ENCODE data around the gene NOD1.

The NOD1 gene

DNA sequence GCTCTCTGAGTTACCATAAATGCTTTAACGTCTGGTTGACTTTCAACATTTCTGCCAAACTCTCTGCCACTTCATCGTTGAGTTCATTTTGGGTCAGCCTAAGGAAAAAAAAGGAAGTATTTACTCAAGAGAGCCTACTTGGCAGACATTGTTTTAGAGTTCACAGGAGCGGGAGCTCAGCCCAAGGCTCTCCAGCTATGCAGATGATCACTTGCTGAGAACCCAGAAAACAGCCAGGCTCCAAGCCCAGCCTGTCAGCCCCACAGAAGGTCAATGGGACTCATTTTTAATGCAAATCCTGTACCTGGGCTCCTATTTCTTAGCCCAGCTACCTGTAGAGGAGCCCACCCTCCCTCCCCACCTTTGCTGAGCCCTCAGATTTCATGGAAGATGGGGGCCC is 45.5 kb downstream of the NOD1 start:
- ChIA-PET CTCF (no interaction called here), POLR2A (ENCODE audit: low non-redundant PET) (no interaction called here)
- no peak for DNase-seq (ENCODE audit: low spot score)
- H3K27ac ChIP-seq: 0 out of 2 replicates have a peak overlapping the region, but pooled peaks have one; percentile 24
- TF ChIP-seq, protein P1, sequence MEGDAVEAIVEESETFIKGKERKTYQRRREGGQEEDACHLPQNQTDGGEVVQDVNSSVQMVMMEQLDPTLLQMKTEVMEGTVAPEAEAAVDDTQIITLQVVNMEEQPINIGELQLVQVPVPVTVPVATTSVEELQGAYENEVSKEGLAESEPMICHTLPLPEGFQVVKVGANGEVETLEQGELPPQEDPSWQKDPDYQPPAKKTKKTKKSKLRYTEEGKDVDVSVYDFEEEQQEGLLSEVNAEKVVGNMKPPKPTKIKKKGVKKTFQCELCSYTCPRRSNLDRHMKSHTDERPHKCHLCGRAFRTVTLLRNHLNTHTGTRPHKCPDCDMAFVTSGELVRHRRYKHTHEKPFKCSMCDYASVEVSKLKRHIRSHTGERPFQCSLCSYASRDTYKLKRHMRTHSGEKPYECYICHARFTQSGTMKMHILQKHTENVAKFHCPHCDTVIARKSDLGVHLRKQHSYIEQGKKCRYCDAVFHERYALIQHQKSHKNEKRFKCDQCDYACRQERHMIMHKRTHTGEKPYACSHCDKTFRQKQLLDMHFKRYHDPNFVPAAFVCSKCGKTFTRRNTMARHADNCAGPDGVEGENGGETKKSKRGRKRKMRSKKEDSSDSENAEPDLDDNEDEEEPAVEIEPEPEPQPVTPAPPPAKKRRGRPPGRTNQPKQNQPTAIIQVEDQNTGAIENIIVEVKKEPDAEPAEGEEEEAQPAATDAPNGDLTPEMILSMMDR (conservative IDR thresholded peaks at IDR 0.05; ENCODE audit: low read depth): no peak

DNA sequence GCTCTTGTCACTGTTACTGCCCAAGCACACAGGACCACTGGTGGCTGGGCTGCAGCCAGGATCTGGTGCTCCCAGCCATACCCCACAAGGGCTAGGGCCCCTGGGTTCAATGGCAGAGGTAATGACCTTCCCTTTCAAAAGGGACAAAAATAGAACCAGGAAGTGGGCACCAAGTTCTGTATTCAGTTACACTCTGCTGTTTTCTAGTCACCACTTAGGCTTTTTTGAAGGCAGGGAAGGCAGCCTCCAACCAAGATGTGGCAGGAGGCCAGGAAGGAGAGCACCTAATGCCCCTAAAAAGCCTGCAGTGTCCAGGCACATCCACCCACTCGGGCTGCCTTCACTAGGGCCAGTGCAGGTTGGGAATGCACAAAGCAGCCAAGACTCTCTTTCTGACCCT is 47.8 kb downstream of the NOD1 start:
- CTCF ChIA-PET: interaction anchor here (0.6 to 1.4 kb wide), 2 partner anchors 20 to 48 kb away, joined by 3 read pairs; partner anchors contain the start of gene NOD1
- DNase-seq (ENCODE audit: low spot score): no peak
- TF ChIP-seq, protein P1 (conservative IDR thresholded peaks at IDR 0.05; ENCODE audit: low read depth): no peak
- POLR2A ChIA-PET (ENCODE audit: low non-redundant PET): no interaction called here
- no peak overlapping the region for H3K27ac ChIP-seq

GRCh38 chr7:30430276-30430675 is 48.3 kb downstream of the NOD1 start:
- DNase-seq (ENCODE audit: low spot score): no peak
- CTCF ChIA-PET: interaction anchor here (0.5 to 0.6 kb wide), 2 partner anchors 20 to 153 kb away, joined by 3 read pairs; no protein-coding TSS in a partner anchor

DNA sequence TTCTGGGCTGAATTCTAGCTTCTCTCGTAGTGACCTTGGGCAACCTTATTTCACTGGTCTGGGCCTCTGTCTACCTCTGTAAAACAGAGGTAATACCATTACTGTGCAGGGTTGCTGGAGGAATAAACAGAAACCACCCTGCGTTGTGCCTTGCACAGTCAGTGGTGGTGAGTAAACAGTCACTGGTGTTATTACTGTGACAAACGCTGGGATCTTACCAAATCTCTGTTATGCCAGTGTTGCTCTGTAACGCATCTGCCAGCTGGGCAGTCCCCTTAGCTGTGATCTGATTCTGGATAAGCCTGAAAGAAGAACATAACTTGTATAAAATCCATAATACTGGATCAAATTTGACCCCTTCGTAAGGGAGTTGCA is 49.4 kb downstream of the NOD1 start:
- TF ChIP-seq, protein P1 (conservative IDR thresholded peaks at IDR 0.05; ENCODE audit: low read depth): no peak
- DNase-seq (ENCODE audit: low spot score): no peak
- ChIA-PET POLR2A (ENCODE audit: low non-redundant PET) (no interaction called here), CTCF (interaction anchor here (1.1 kb wide), 1 partner anchor 153 kb away, joined by 3 read pairs; no protein-coding TSS in a partner anchor)
- H3K27ac ChIP-seq: no peak overlapping the region

More at GRCh38 chr7:30430276-30430675, 48.3 kb downstream of the NOD1 start:
- POLR2A ChIA-PET (ENCODE audit: low non-redundant PET): no interaction called here
- TF ChIP-seq, protein P1 (conservative IDR thresholded peaks at IDR 0.05; ENCODE audit: low read depth): no peak
- no peak overlapping the region for H3K27ac ChIP-seq

DNA sequence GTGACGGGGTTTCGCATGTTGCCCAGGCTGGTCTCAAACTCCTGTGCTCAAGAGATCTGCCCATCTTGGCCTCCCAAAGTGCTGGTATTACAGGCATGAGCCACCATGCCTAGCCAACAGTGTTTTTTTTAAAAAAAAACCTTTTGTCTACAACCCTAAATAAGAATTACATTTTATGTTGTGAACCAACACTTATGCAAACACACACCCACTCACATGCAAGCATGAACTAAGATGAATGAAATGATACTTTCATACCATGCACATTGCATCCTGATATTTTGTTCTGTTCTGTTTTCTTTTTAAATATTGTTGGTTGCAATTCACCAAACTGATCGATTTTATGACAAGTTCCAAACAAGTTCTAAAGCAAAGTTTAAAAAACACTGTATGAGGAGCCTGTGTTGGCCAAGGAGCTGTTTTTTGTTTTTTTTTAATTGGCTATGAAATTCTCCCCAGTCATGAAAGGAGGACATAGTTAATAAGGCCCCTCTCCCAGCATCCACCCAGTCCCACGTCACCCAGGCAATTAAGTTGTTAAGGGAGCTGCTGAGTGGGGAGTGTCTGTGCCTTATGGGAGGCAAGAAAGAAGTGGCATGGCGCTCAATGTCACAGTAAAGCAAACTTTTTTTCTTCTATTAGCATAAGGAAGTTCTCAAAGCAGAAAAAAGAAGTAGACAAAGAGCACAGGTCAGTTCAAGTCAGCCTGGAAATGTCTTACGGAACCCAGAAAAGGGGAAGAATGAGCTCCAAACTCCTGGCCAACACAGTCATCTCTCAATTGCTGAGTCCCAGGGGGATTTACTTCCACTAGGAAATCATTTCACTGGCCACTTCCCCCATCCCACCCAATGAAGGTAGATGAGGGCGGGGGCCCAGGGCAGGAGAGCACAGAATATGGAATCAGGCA is 50.1 kb downstream of the NOD1 start:
- CTCF ChIA-PET: interaction anchor here (1.1 kb wide), 1 partner anchor 153 kb away, joined by 3 read pairs; no protein-coding TSS in a partner anchor
- DNase-seq (ENCODE audit: low spot score): no peak
- no peak overlapping the region for H3K27ac ChIP-seq
- POLR2A ChIA-PET (ENCODE audit: low non-redundant PET): no interaction called here
- TF ChIP-seq, protein P1 (conservative IDR thresholded peaks at IDR 0.05; ENCODE audit: low read depth): no peak

DNA sequence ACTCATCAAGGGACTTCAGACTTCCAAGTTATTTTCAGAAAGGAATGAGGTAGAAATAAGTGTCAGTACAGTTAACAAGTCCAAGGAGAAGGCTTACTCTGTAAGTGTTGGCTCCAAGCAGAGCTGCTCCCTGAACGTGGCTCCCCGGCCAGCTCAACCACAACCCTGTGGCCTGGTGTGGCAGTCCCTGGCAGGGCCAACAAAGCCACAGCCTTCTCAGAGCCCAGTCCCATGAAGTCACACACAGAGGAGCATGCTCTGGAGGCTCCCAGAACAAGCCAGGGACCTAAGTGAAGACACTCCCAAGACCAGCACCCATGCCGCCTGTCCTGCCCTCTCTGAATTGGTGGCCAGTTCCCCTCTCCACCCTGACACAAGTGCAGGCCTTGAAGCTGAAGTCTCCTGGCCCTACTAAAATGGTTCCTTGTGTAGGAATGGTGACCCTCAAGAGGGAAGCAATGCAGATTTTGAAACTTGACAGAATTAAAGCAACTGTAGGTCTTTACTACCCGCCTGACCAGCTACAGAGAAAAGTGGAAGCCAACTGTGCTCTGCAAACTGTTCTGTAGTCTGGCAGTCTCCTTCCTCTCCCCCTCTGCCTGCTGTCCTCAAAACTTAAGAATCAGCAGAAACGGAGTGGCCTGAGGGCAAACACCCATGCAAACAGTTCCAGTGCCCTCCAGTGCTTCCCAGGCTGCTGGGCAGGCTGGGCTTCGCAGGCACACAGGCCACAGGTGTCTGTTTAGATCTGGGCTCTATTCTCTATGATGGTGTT is 51.1 kb downstream of the NOD1 start:
- no peak for DNase-seq (ENCODE audit: low spot score)
- TF ChIP-seq, protein P1 (conservative IDR thresholded peaks at IDR 0.05; ENCODE audit: low read depth): no peak
- CTCF ChIA-PET: no interaction called here
- POLR2A ChIA-PET (ENCODE audit: low non-redundant PET): interaction anchor here (0.6 kb wide), 1 partner anchor 20 kb away, joined by 3 read pairs; no protein-coding TSS in a partner anchor
- no peak overlapping the region for H3K27ac ChIP-seq
